Measurements from ENCODE around the gene BRIX1. TPM values are rescaled to one million over a fixed set of nuclear protein-coding genes. Genes with fewer than 3 reads are reported as not detected.

BRIX1 gene
- total and polyA plus RNA-seq, 2 of the 13 experiments (the other 11 are each of a cell fraction or from before 2014, with no cell fraction given), result 23.6 to 78.4 TPM

DNA sequence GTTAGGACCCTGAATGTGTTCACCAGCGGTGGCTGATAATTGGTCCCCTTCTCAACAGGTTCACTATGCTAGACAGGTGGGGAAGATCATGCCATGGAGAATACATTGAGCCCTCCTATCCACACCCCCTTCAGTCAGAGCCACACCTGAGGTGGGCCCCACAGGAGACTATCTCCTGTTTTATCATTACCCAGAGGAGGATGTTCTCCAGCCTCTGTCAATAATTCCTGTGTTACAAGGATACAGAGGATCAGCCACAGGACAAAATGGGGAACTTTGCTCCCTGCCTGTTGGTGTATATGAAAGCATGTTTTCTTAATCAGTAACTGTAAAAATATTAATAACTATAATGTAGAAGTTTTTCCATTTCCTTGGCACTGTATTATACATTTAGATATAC, 26.1 kb upstream of the BRIX1 start (continued):
- TF ChIP-seq ZNF687 (CRISPR knock-in tag; IDR thresholded peaks at IDR 0.05) (no peak), TEAD3 (CRISPR knock-in tag; optimal IDR thresholded peaks at IDR 0.05; ENCODE audit: borderline replicate concordance) (peak; percentile 63), SMYD3 (CRISPR knock-in tag; IDR thresholded peaks at IDR 0.05) (peak; percentile 57; the same call in 1 of the 2 replicates), SOX5 (CRISPR knock-in tag; IDR thresholded peaks at IDR 0.05; ENCODE audit: borderline replicate concordance) (peak; percentile 40; the same call in 1 of the 2 replicates), SATB2 (CRISPR knock-in tag; IDR thresholded peaks at IDR 0.05) (no peak), FOXK1 (CRISPR knock-in tag; IDR thresholded peaks at IDR 0.05; ENCODE audit: borderline replicate concordance, low read depth) (0 out of 2 replicates have a peak, but pooled peaks have one; percentile 21), HNRNPUL1 (IDR thresholded peaks at IDR 0.05; ENCODE audit: low read depth, low read length) (no peak), ZNF441 (CRISPR knock-in tag; IDR thresholded peaks at IDR 0.05; ENCODE audit: borderline replicate concordance) (no peak), IKZF4 (CRISPR knock-in tag; IDR thresholded peaks at IDR 0.05; ENCODE audit: borderline replicate concordance, low read depth, not compliant biosample characterization) (no peak), ZFP62 (CRISPR knock-in tag; IDR thresholded peaks at IDR 0.05) (no peak), ZNF251 (CRISPR knock-in tag; IDR thresholded peaks at IDR 0.05) (no peak), MIER3 (CRISPR knock-in tag; IDR thresholded peaks at IDR 0.05; ENCODE audit: borderline replicate concordance) (peak; percentile 24; the same call in 1 of the 2 replicates), ASH2L (IDR thresholded peaks at IDR 0.05; ENCODE audit: insufficient read length, low read depth, low read length) (no peak), ZNF850 (CRISPR knock-in tag; conservative IDR thresholded peaks at IDR 0.05) (no peak), ESRRA (CRISPR knock-in tag; IDR thresholded peaks at IDR 0.05; ENCODE audit: low read depth) (no peak), ZBTB2 (CRISPR knock-in tag; IDR thresholded peaks at IDR 0.05; ENCODE audit: low read depth) (no peak), ZNF83 (CRISPR knock-in tag; IDR thresholded peaks at IDR 0.05; ENCODE audit: borderline replicate concordance) (no peak), EHMT2 (IDR thresholded peaks at IDR 0.05; ENCODE audit: borderline replicate concordance, low read depth, low read length) (no peak)
- TF ChIP-seq, protein P1, sequence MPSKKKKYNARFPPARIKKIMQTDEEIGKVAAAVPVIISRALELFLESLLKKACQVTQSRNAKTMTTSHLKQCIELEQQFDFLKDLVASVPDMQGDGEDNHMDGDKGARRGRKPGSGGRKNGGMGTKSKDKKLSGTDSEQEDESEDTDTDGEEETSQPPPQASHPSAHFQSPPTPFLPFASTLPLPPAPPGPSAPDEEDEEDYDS (CRISPR knock-in tag; IDR thresholded peaks at IDR 0.05), result no peak
- TF ChIP-seq, protein P2, sequence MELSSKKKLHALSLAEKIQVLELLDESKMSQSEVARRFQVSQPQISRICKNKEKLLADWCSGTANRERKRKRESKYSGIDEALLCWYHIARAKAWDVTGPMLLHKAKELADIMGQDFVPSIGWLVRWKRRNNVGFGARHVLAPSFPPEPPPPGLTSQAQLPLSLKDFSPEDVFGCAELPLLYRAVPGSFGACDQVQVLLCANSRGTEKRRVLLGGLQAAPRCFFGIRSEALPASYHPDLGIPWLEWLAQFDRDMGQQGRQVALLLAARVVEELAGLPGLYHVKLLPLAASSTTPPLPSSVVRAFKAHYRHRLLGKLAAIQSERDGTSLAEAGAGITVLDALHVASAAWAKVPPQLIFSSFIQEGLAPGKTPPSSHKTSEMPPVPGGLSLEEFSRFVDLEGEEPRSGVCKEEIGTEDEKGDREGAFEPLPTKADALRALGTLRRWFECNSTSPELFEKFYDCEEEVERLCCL (CRISPR knock-in tag; IDR thresholded peaks at IDR 0.05; ENCODE audit: borderline replicate concordance), result no peak

All from HepG2 (cell line).